Choroid plexus epithelial cell (primary cell): ENCODE data around the gene BAD.

ENCODE experiments used
- DNase-seq: peaks from one replicate; pipeline ENCODE4 v3.0.0-alpha.2; 2010; ENCODE audit warnings: low read depth
- H3K4me3 ChIP-seq: 2 replicates; pipeline ENCODE4 v1.5.1; 2011; ENCODE audit warnings: low read depth, mild to moderate bottlenecking, control low read depth, low read length, moderate library complexity
- CTCF ChIP-seq: conservative IDR thresholded peaks from 2 replicates; pipeline ENCODE4 v1.5.1; 2011; ENCODE audit warnings: low read depth, mild to moderate bottlenecking, control low read depth, inconsistent platforms, low read length, moderate library complexity

The BAD gene

GRCh38 chr11:64223001-64223651 lies 61.3 kb downstream of the BAD start:
- TF ChIP-seq CTCF = no peak
- DNase-seq = no peak
- no peak overlapping the region for H3K4me3 ChIP-seq

GRCh38 chr11:64222651-64223000 lies 61.8 kb downstream of the BAD start:
- no peak overlapping the region for H3K4me3 ChIP-seq
- TF ChIP-seq CTCF = no peak
- no peak for DNase-seq

- H3K4me3 ChIP-seq = no peak overlapping the region
- no peak for DNase-seq
- TF ChIP-seq CTCF = no peak
Observed at GRCh38 chr11:64220798-64221197, 63.7 kb downstream of the BAD start.

- no peak for TF ChIP-seq CTCF
Observed at GRCh38 chr11:64220271-64220670, 64.2 kb downstream of the BAD start.

More at GRCh38 chr11:64220271-64220670, 64.2 kb downstream of the BAD start:
- no peak overlapping the region for H3K4me3 ChIP-seq
- no peak for DNase-seq
